ENCODE results near the gene ARHGAP11A. TPM values are rescaled to one million over a fixed set of nuclear protein-coding genes. Genes with fewer than 3 reads are reported as not detected.

ARHGAP11A gene
- total RNA-seq, 1 donor from 2014 or later = 4.0 TPM

GRCh38 chr15:32670623-32671022 lies 55.3 kb downstream of the ARHGAP11A start:
- TF ChIP-seq CTCF (IDR thresholded peaks at IDR 0.05) = no peak
- ATAC-seq (no peak), DNase-seq (no peak)
- H3K27me3 ChIP-seq = no peaks in the 10 kb centered on the region
- intact Hi-C loops (cut with DNase I) = no loop called here
- no peaks in the 10 kb centered on the region for H3K36me3 ChIP-seq
- no peaks in the 10 kb centered on the region for H3K9me3 ChIP-seq
- H3K4me3 ChIP-seq = no peak overlapping the region
- no peak overlapping the region for H3K27ac ChIP-seq
- no peaks in the 10 kb centered on the region for H3K4me1 ChIP-seq

GRCh38 chr15:32671339-32672325 lies 56.3 kb downstream of the ARHGAP11A start:
- H3K9me3 ChIP-seq = no peaks in the 10 kb centered on the region
- H3K4me3 ChIP-seq = no peak overlapping the region
- no peak for TF ChIP-seq CTCF (IDR thresholded peaks at IDR 0.05)
- H3K27me3 ChIP-seq = no peaks in the 10 kb centered on the region
- H3K27ac ChIP-seq = no peak overlapping the region
- no peak for DNase-seq
- H3K4me1 ChIP-seq = no peaks in the 10 kb centered on the region
- intact Hi-C loops (cut with DNase I) = no loop called here
- no peaks in the 10 kb centered on the region for H3K36me3 ChIP-seq
- no peak for ATAC-seq

GRCh38 chr15:32674681-32675080 lies 59.4 kb downstream of the ARHGAP11A start:
- Histone ChIP-seq H3K4me3 (no peak overlapping the region), H3K4me1 (no peaks in the 10 kb centered on the region), H3K9me3 (no peaks in the 10 kb centered on the region), H3K27ac (no peak overlapping the region), H3K36me3 (no peaks in the 10 kb centered on the region), H3K27me3 (no peaks in the 10 kb centered on the region)
- ATAC-seq (no peak), DNase-seq (no peak)
- TF ChIP-seq CTCF (IDR thresholded peaks at IDR 0.05) = no peak
- intact Hi-C loops (cut with DNase I) = no loop called here

- TF ChIP-seq CTCF (IDR thresholded peaks at IDR 0.05) = no peak
- H3K36me3 ChIP-seq = no peaks in the 10 kb centered on the region
- DNase-seq = no peak
- no peaks in the 10 kb centered on the region for H3K9me3 ChIP-seq
- no peaks in the 10 kb centered on the region for H3K27me3 ChIP-seq
- no peak overlapping the region for H3K4me3 ChIP-seq
- intact Hi-C loops (cut with DNase I) = no loop called here
- peak; percentile 89 for ATAC-seq
- H3K4me1 ChIP-seq = no peaks in the 10 kb centered on the region
- H3K27ac ChIP-seq = no peak overlapping the region
Observed at GRCh38 chr15:32675466-32675865, 60.2 kb downstream of the ARHGAP11A start.

GRCh38 chr15:32676169-32676568 lies 60.9 kb downstream of the ARHGAP11A start:
- H3K9me3 ChIP-seq = no peaks in the 10 kb centered on the region
- H3K27ac ChIP-seq = no peak overlapping the region
- DNase-seq (no peak), ATAC-seq (no peak)
- no peak overlapping the region for H3K4me3 ChIP-seq
- no peak for TF ChIP-seq CTCF (IDR thresholded peaks at IDR 0.05)
- intact Hi-C loops (cut with DNase I) = no loop called here
- no peaks in the 10 kb centered on the region for H3K27me3 ChIP-seq
- H3K4me1 ChIP-seq = no peaks in the 10 kb centered on the region
- H3K36me3 ChIP-seq = no peaks in the 10 kb centered on the region
